ENCODE results near the gene ZNF267. TPM values are rescaled to one million over a fixed set of nuclear protein-coding genes. Genes with fewer than 3 reads are reported as not detected.

ZNF267 gene
- total and polyA plus RNA-seq, 2 of the 13 experiments (the other 11 are each of a cell fraction or from before 2014, with no cell fraction given) = 3.0 to 30.0 TPM

GRCh38 chr16:31879937-31880321, 6.3 kb downstream of the ZNF267 start:
- H3K4me1 ChIP-seq (ENCODE audit: insufficient read depth, low read length) = peaks cover 78% of the 10 kb centered on the region
- ChIA-PET CTCF (ENCODE audit: low intra/inter-chr PET ratio, low total read pairs) (no interaction called here), POLR2A (no interaction called here)
- H3K27me3 ChIP-seq (ENCODE audit: control insufficient read depth in 1 of 2, insufficient read depth in 2 of 2, low read length in 2 of 2) = no peaks in the 10 kb centered on the region
- H2AFZ ChIP-seq (ENCODE audit: low read length) = no peak overlapping the region
- H3K4me3 ChIP-seq (replicated peaks in 1 of 3; ENCODE audit: insufficient read depth in 1 of 3, low read depth in 2 of 3, low read length in 3 of 3) = no peak overlapping the region; a peak in 1 of 6 replicates
- peaks cover 94% of the 10 kb centered on the region for H3K79me2 ChIP-seq (ENCODE audit: insufficient read depth, low read length)
- in situ Hi-C loops (cut with HindIII; ENCODE audit: extremely low pct_ligation_motif_present, low pct_unique_long_range_greater_than_20kb) = loop anchor here (10.0 kb wide), 2 partner anchors 425 to 885 kb away; partner anchors contain the start of gene ARMC5
- H3K9ac ChIP-seq (ENCODE audit: insufficient read depth, low read depth, low read length) = no peak overlapping the region
- 0% methylated on average over 1 of the region's 1 CpG for WGBS (ENCODE audit: low lambda C conversion rate)
- DNase-seq (ENCODE audit: low spot score) = peak; percentile 31
- intact Hi-C loops (cut with micrococcal nuclease; ENCODE audit: unreplicated experiment) = no loop called here
- H3K27ac ChIP-seq (ENCODE audit: extremely low read length, insufficient read depth, low read length) = peak overlapping the region; percentile 39
- peaks cover 0 to 16% of the 10 kb centered on the region in 2 experiments; a peak in 3 of 5 replicates for H3K36me3 ChIP-seq (replicated peaks in 1 of 2; ENCODE audit: control insufficient read depth in 1 of 2, insufficient read depth in 2 of 2, low read length in 2 of 2)
- no TSS peak for BruUV-seq (replicated peaks)
- TF ChIP-seq KDM5B (CRISPR knock-in tag; IDR thresholded peaks at IDR 0.05; ENCODE audit: borderline replicate concordance) (no peak), HNF4A (CRISPR knock-in tag; IDR thresholded peaks at IDR 0.05) (peak; percentile 65), BRF2 (CRISPR knock-in tag; IDR thresholded peaks at IDR 0.05) (no peak), KDM6A (CRISPR knock-in tag; IDR thresholded peaks at IDR 0.05; ENCODE audit: low read depth) (0 out of 2 replicates have a peak, but pooled peaks have one; percentile 8), HMG20B (CRISPR knock-in tag; conservative IDR thresholded peaks at IDR 0.05) (no peak), YY1 (IDR thresholded peaks at IDR 0.05; ENCODE audit: insufficient read depth, insufficient replicate concordance, low read depth, low read length) (no peak), AHDC1 (CRISPR knock-in tag; IDR thresholded peaks at IDR 0.05; ENCODE audit: borderline replicate concordance) (no peak), PAXIP1 (CRISPR knock-in tag; conservative IDR thresholded peaks at IDR 0.05) (peak; percentile 39), ZNF160 (CRISPR knock-in tag; IDR thresholded peaks at IDR 0.05) (no peak)
- FAIRE-seq = no peak
- peaks cover 6% of the 10 kb centered on the region; the same call in 1 of the 2 replicates for H4K20me1 ChIP-seq (ENCODE audit: insufficient read depth, low read length)
- peak; percentile 8 for ATAC-seq
- H3K4me2 ChIP-seq (ENCODE audit: low read depth, low read length) = peak overlapping the region; percentile 55
- no peaks in the 10 kb centered on the region for H3K9me3 ChIP-seq (ENCODE audit: low read length)
